Measurements from ENCODE around the gene ADGRL2.

Gene ADGRL2

GRCh38 chr1:81806432-81806770 is 5.7 kb downstream of the ADGRL2 start:
- FAIRE-seq = no peak

GRCh38 chr1:81808760-81809159 is 8.0 kb downstream of the ADGRL2 start:
- no peak for FAIRE-seq

- no peak for FAIRE-seq
Observed at GRCh38 chr1:81809808-81810207, 9.1 kb downstream of the ADGRL2 start.

GRCh38 chr1:81811757-81812371 is 11.1 kb downstream of the ADGRL2 start:
- FAIRE-seq = no peak

GRCh38 chr1:81812712-81813111 is 12.0 kb downstream of the ADGRL2 start:
- FAIRE-seq = no peak

- no peak for FAIRE-seq
Observed at GRCh38 chr1:81813691-81814090, 13.0 kb downstream of the ADGRL2 start.

GRCh38 chr1:81819613-81820012 is 18.9 kb downstream of the ADGRL2 start:
- peak; percentile 19 for FAIRE-seq

GRCh38 chr1:81820765-81821164 is 20.0 kb downstream of the ADGRL2 start:
- no peak for FAIRE-seq

- FAIRE-seq = no peak
Observed at GRCh38 chr1:81823082-81823481, 22.3 kb downstream of the ADGRL2 start.

- FAIRE-seq = no peak
Observed at GRCh38 chr1:81824759-81825158, 24.0 kb downstream of the ADGRL2 start.

GRCh38 chr1:81827942-81828341 is 27.2 kb downstream of the ADGRL2 start:
- no peak for FAIRE-seq

GRCh38 chr1:81832573-81832972 is 31.8 kb downstream of the ADGRL2 start:
- no peak for FAIRE-seq

GRCh38 chr1:81833722-81834121 is 33.0 kb downstream of the ADGRL2 start:
- no peak for FAIRE-seq

GRCh38 chr1:81834268-81834667 is 33.5 kb downstream of the ADGRL2 start:
- no peak for FAIRE-seq

GRCh38 chr1:81834921-81835698 is 34.4 kb downstream of the ADGRL2 start:
- FAIRE-seq = no peak

- FAIRE-seq = no peak
Observed at GRCh38 chr1:81836007-81836626, 35.4 kb downstream of the ADGRL2 start.

GRCh38 chr1:81838600-81839218 is 38.0 kb downstream of the ADGRL2 start:
- no peak for FAIRE-seq

GRCh38 chr1:81840805-81841204 is 40.1 kb downstream of the ADGRL2 start:
- FAIRE-seq = no peak

- FAIRE-seq = no peak
Observed at GRCh38 chr1:81841795-81842194, 41.1 kb downstream of the ADGRL2 start.

- no peak for FAIRE-seq
Observed at GRCh38 chr1:81844477-81844876, 43.7 kb downstream of the ADGRL2 start.

- no peak for FAIRE-seq
Observed at GRCh38 chr1:81846630-81847029, 45.9 kb downstream of the ADGRL2 start.

- FAIRE-seq = no peak
Observed at GRCh38 chr1:81847063-81847462, 46.3 kb downstream of the ADGRL2 start.

GRCh38 chr1:81848880-81849682 is 48.3 kb downstream of the ADGRL2 start:
- no peak for FAIRE-seq

Measured in G401.6 (cell line).